Endothelial cell of umbilical vein (primary cell): Measurements from ENCODE around the gene SP100. TPM values are rescaled to one million over a fixed set of nuclear protein-coding genes. Genes with fewer than 3 reads are reported as not detected.
A peak's percentile ranks its signal among the peaks of the same experiment; 100 is the strongest.

ENCODE experiments used
- BruUV-seq: library from RNA; stranded (reverse); fragments of 400-500 nt; replicated peaks from 2 replicates; lab custom pipeline; 2021; lab: Mats Ljungman, UMichigan
- CTCF ChIA-PET: fragments of 300-600, 350-600 bp; sonication (Branson Sonifier 250); formaldehyde crosslinking; loops from one replicate; lab custom pipeline; 2021; ENCODE audit warnings: antibody characterized with exemption, inconsistent platforms; lab: Charles Lee
- POLR2A ChIA-PET: fragments of 300-600, 350-600 bp; sonication (Branson Sonifier 250); formaldehyde crosslinking; loops from one replicate; lab custom pipeline; 2021; ENCODE audit warnings: antibody characterized with exemption, inconsistent platforms; lab: Charles Lee
- DNase-seq: peaks from one replicate; pipeline ENCODE4 v3.0.0-alpha.2; 2011; ENCODE audit warnings: low read depth, low spot score
- FAIRE-seq: peaks from 2 replicates; lab custom pipeline; 2011; peaks lifted over from hg19 to GRCh38; lab: Jason Lieb, UNC
- H2AFZ ChIP-seq: 2 replicates; pipeline ENCODE4 v1.6.0; 2012; ENCODE audit warnings: low read depth, low read length, control low read depth, inconsistent platforms
- H3K27ac ChIP-seq: 2 replicates; pipeline ENCODE4 v1.5.1; 2011; ENCODE audit warnings: low read depth, mild to moderate bottlenecking, control low read depth, low read length, moderate library complexity; ENCODE audit not compliant: insufficient read depth
- H3K27me3 ChIP-seq, 2 experiments: 2 replicates each; pipeline versions ENCODE4 v1.6.0 to v1.6.1; 2011; ENCODE audit warnings: low read length in 2 of 2, mixed read lengths in 1 of 2; ENCODE audit not compliant: control insufficient read depth in 2 of 2, insufficient read depth in 2 of 2
- H3K36me3 ChIP-seq, 2 experiments: 2 replicates in 1 of 2; 3 replicates in 1 of 2; pipeline ENCODE4 v1.5.1; 2011; ENCODE audit warnings: low read length in 2 of 2, mild to moderate bottlenecking in 1 of 2, moderate library complexity in 1 of 2; ENCODE audit not compliant: control insufficient read depth in 2 of 2, insufficient read depth in 2 of 2; ENCODE audit errors: extremely low read depth in 1 of 2
- H3K4me1 ChIP-seq: 3 replicates; pipeline ENCODE4 v1.5.1; 2011; ENCODE audit warnings: mild to moderate bottlenecking, low read length; ENCODE audit not compliant: control insufficient read depth, insufficient read depth; ENCODE audit errors: extremely low read depth
- H3K4me2 ChIP-seq: 2 replicates; pipeline ENCODE4 v1.6.1; 2011; ENCODE audit warnings: low read length, control low read depth, mixed read lengths; ENCODE audit not compliant: insufficient read depth
- H3K4me3 ChIP-seq, 3 experiments: fragments of 200-600 bp in 1 of 3; sonication (generic), shearing (Covaris generic) in 1 of 3; replicated peaks in 1 of 3; 2 replicates each; pipeline ENCODE4 v1.5.1; 2011 to 2016; ENCODE audit warnings: control low read depth in 3 of 3, low read length in 3 of 3, mild to moderate bottlenecking in 2 of 3, inconsistent platforms in 1 of 3, low read depth in 1 of 3, moderate library complexity in 1 of 3; ENCODE audit not compliant: insufficient read depth in 1 of 3
- H3K79me2 ChIP-seq: 2 replicates; pipeline ENCODE4 v1.6.0; 2012; ENCODE audit warnings: low read length, inconsistent platforms; ENCODE audit not compliant: control insufficient read depth, insufficient read depth
- H3K9ac ChIP-seq: replicated peaks from 2 replicates; pipeline ENCODE3; 2011; ENCODE audit warnings: low read length, control low read depth; ENCODE audit not compliant: insufficient read depth; ENCODE audit errors: extremely low read depth
- H3K9me1 ChIP-seq: replicated peaks from 3 replicates; pipeline ENCODE4 v1.6.0; 2011; ENCODE audit warnings: mild to moderate bottlenecking, low read length; ENCODE audit not compliant: control insufficient read depth, insufficient read depth; ENCODE audit errors: extremely low read depth
- H3K9me3 ChIP-seq: replicated peaks from 2 replicates; pipeline ENCODE4 v1.5.1; 2012; ENCODE audit warnings: low read length, inconsistent platforms; ENCODE audit not compliant: control insufficient read depth, insufficient read depth
- H4K20me1 ChIP-seq: replicated peaks from 2 replicates; pipeline ENCODE3; 2011; ENCODE audit warnings: mild to moderate bottlenecking, low read length; ENCODE audit not compliant: control insufficient read depth, insufficient read depth; ENCODE audit errors: extremely low read depth
- EZH2 ChIP-seq: IDR thresholded peaks from 2 replicates; pipeline ENCODE4 v1.6.1; 2012; ENCODE audit warnings: borderline replicate concordance, low read depth, mild to moderate bottlenecking, moderate library complexity, low read length, inconsistent platforms; ENCODE audit not compliant: severe bottlenecking
- FOS ChIP-seq: IDR thresholded peaks from 2 replicates; pipeline ENCODE4 v1.6.1; 2011; ENCODE audit warnings: mild to moderate bottlenecking, low read length, moderate library complexity, borderline replicate concordance; ENCODE audit not compliant: insufficient read depth
- GATA2 ChIP-seq: IDR thresholded peaks from 2 replicates; pipeline ENCODE4 v1.7.0; 2011; ENCODE audit warnings: low read depth, mild to moderate bottlenecking, moderate library complexity, mixed read lengths, low read length; ENCODE audit not compliant: insufficient read length, insufficient read depth
- JUN ChIP-seq: IDR thresholded peaks from 2 replicates; pipeline ENCODE4 v1.6.1; 2011; ENCODE audit warnings: borderline replicate concordance, low read depth; ENCODE audit not compliant: insufficient read length, insufficient read depth
- MYC ChIP-seq: IDR thresholded peaks from one replicate; pipeline ENCODE4 v1.6.1; 2011; ENCODE audit warnings: mild to moderate bottlenecking, low read depth, low read length
- POLR2A ChIP-seq: IDR thresholded peaks from 2 replicates; pipeline ENCODE4 v1.6.1; 2012; ENCODE audit warnings: low read depth, mild to moderate bottlenecking, control low read depth, low read length
- POLR2AphosphoS5 ChIP-seq: IDR thresholded peaks from 2 replicates; pipeline ENCODE4 v1.6.1; 2012; ENCODE audit warnings: low read depth, mild to moderate bottlenecking, control low read depth, low read length, moderate library complexity; ENCODE audit not compliant: insufficient read depth
- dilution Hi-C: fragments of 300-500 bp; cut with MboI; formaldehyde crosslinking; loops from one replicate; pipeline ENCODE4 v1.15.0; 2019; ENCODE audit warnings: low sequenced_read_pairs; ENCODE audit not compliant: extremely low pct_ligation_motif_present
- intact Hi-C: fragments of 100-400 bp; cut with micrococcal nuclease; formaldehyde crosslinking; loops from one replicate; pipeline ENCODE4 v1.10.0; 2022
- polyA plus RNA-seq, 4 experiments: library from polyadenylated mRNA; depleted of rRNA in 3 of 4; stranded (reverse) in 3 of 4; unstranded in 1 of 4; fragments of >200 nt; gene quantifications; 2 replicates each; pipeline versions ENCODE4 v1.2.1 to v1.2.3, GENCODE V29; 2011 to 2012; ENCODE audit warnings: missing spikeins in 1 of 4
- total RNA-seq: library from RNA; stranded (reverse); gene quantifications from 2 replicates; pipeline ENCODE4 v1.2.3, GENCODE V29; 2021
- TF ChIP-seq, protein P1 (sequence below): IDR thresholded peaks from 2 replicates; pipeline ENCODE4 v1.6.1; 2011; ENCODE audit not compliant: insufficient read depth, insufficient read length
- TF ChIP-seq, protein P2 (sequence below), 2 donors: IDR thresholded peaks; 1 replicate in 1 of 2; 2 replicates in 1 of 2; pipeline ENCODE4 v1.5.1; 2011; ENCODE audit warnings: low read length in 2 of 2, mild to moderate bottlenecking in 2 of 2, moderate library complexity in 2 of 2, control low read depth in 1 of 2, inconsistent platforms in 1 of 2, low read depth in 1 of 2; ENCODE audit not compliant: insufficient read depth in 1 of 2; ENCODE audit errors: extremely low read depth in 1 of 2

The SP100 gene
- total and polyA plus RNA-seq, 2 donors (not counting 3 experiments of a cell fraction or from before 2014, with no cell fraction given) = 33.7 to 108 TPM

DNA sequence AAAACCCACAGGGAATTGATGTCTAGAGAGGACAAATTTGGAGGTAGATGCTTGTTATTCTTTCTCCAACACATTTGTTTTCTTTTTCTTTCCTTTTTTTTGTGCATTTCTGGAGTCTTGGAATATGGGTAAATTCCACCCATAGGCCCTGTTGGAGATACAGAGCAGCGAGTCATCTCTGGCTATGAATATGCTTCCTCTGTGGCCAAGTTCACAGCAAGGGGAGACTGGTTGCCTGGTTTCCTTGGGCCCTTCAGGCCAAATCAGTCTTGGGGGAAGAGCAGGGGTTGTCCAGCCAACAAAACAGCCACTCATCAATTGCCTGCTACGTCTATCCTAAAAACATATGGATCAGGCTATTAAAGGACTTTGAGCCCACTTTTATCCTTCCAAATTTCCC is 27.5 kb downstream of the SP100 start:
- BruUV-seq = no TSS peak
- H3K27me3 ChIP-seq = no peaks in the 10 kb centered on the region
- peaks cover 48% of the 10 kb centered on the region for H3K4me1 ChIP-seq
- no peaks in the 10 kb centered on the region for H3K9me3 ChIP-seq
- H3K4me2 ChIP-seq = no peak overlapping the region
- H3K79me2 ChIP-seq = peaks cover 27% of the 10 kb centered on the region
- intact Hi-C loops (loop anchor here (5.0 kb wide), 1 partner anchor 36 kb away; no protein-coding TSS in a partner anchor), dilution Hi-C loops (no loop called here)
- ChIA-PET POLR2A (no interaction called here), CTCF (no interaction called here)
- no peak overlapping the region for H3K9ac ChIP-seq
- H3K4me3 ChIP-seq = no peak overlapping the region
- FAIRE-seq = peak; percentile 4
- peaks cover 10 to 17% of the 10 kb centered on the region in 2 experiments for H3K36me3 ChIP-seq
- H2AFZ ChIP-seq = no peak overlapping the region
- H3K27ac ChIP-seq = no peak overlapping the region
- no peaks in the 10 kb centered on the region for H3K9me1 ChIP-seq
- no peaks in the 10 kb centered on the region for H4K20me1 ChIP-seq
- peak; percentile 6 for DNase-seq
- TF ChIP-seq FOS (peak; percentile 47), POLR2A (no peak), JUN (no peak), GATA2 (peak; percentile 39)
- TF ChIP-seq, protein P1, sequence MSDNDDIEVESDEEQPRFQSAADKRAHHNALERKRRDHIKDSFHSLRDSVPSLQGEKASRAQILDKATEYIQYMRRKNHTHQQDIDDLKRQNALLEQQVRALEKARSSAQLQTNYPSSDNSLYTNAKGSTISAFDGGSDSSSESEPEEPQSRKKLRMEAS = no peak

DNA sequence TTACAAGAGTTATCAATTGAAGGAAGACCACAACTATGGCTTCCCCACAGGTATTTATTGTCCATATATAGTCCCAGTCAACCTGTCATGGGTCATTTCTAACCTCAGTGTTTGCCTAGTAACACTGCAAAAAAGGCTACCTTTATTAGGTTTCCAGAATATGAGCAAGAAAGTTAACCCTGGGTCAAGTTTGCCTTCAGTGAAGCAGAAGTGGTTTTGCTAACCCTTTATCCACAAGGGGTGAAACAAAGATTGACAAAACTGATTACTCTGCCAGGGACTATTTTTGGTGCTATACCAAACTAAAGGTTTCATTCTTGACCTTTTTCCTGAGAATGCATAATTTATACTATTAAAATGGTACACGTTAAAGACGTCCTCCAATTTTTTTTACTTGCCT is 28.8 kb downstream of the SP100 start:
- Histone ChIP-seq H3K36me3 (peaks cover 16 to 20% of the 10 kb centered on the region in 2 experiments), H3K4me3 (no peak overlapping the region), H3K27me3 (no peaks in the 10 kb centered on the region), H3K27ac (no peak overlapping the region), H3K4me2 (no peak overlapping the region), H3K9me1 (no peaks in the 10 kb centered on the region), H3K9me3 (no peaks in the 10 kb centered on the region), H2AFZ (no peak overlapping the region), H3K4me1 (peaks cover 41% of the 10 kb centered on the region), H3K79me2 (peaks cover 19% of the 10 kb centered on the region), H3K9ac (no peak overlapping the region), H4K20me1 (no peaks in the 10 kb centered on the region)
- DNase-seq = no peak
- POLR2A ChIA-PET = no interaction called here
- BruUV-seq = no TSS peak
- intact Hi-C loops (loop anchor here (5.0 kb wide), 1 partner anchor 38 kb away; no protein-coding TSS in a partner anchor), dilution Hi-C loops (no loop called here)
- CTCF ChIA-PET = no interaction called here
- FAIRE-seq = no peak
- TF ChIP-seq, protein P2, sequence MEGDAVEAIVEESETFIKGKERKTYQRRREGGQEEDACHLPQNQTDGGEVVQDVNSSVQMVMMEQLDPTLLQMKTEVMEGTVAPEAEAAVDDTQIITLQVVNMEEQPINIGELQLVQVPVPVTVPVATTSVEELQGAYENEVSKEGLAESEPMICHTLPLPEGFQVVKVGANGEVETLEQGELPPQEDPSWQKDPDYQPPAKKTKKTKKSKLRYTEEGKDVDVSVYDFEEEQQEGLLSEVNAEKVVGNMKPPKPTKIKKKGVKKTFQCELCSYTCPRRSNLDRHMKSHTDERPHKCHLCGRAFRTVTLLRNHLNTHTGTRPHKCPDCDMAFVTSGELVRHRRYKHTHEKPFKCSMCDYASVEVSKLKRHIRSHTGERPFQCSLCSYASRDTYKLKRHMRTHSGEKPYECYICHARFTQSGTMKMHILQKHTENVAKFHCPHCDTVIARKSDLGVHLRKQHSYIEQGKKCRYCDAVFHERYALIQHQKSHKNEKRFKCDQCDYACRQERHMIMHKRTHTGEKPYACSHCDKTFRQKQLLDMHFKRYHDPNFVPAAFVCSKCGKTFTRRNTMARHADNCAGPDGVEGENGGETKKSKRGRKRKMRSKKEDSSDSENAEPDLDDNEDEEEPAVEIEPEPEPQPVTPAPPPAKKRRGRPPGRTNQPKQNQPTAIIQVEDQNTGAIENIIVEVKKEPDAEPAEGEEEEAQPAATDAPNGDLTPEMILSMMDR (IDR thresholded peaks at IDR 0.05; ENCODE audit: extremely low read depth in 1 of 2, insufficient read depth in 1 of 2, low read depth in 1 of 2, low read length in 2 of 2) = no peak
- TF ChIP-seq JUN (no peak), POLR2AphosphoS5 (no peak), MYC (no peak), EZH2 (no peak), POLR2A (no peak), GATA2 (no peak), FOS (no peak)
- TF ChIP-seq, protein P1 = no peak
